Right lobe of liver (tissue), 6 donors: Measurements from ENCODE around the gene MAPKAP1. TPM values are rescaled to one million over a fixed set of nuclear protein-coding genes. Genes with fewer than 3 reads are reported as not detected.

Source experiments
- ATAC-seq, 4 donors: fragments of 200-7000 bp; cut with Tn5 transposase; one replicate each; pipeline ENCODE4 v1.9.1; 2020; ENCODE audit warnings: mild to moderate bottlenecking in 4 of 4, moderate library complexity in 4 of 4
- DNase-seq, 3 donors: peaks; one replicate each; pipeline ENCODE4 v3.0.0-alpha.2; 2020
- H3K27ac ChIP-seq, 3 donors: fragments of 200-600 bp; one replicate each; pipeline ENCODE4 v1.8.0; 2022
- H3K27me3 ChIP-seq, 2 donors: fragments of 200-600 bp; one replicate each; pipeline ENCODE4 v1.8.0; 2022
- H3K36me3 ChIP-seq, 4 donors: fragments of 200-600 bp; sonication (generic) in 1 of 4; one replicate each; pipeline versions ENCODE4 v1.5.1 to v1.8.0; 2017 to 2022; ENCODE audit warnings: control low read depth in 1 of 4
- H3K4me1 ChIP-seq, 4 donors: fragments of 200-600 bp; sonication (generic) in 1 of 4; one replicate each; pipeline versions ENCODE4 v1.5.1 to v1.8.0; 2017 to 2022; ENCODE audit warnings: control low read depth in 1 of 4
- H3K4me3 ChIP-seq, 3 donors: fragments of 200-600 bp; one replicate each; pipeline ENCODE4 v1.8.0; 2022
- H3K9me3 ChIP-seq, 4 donors: fragments of 200-600 bp; sonication (generic) in 1 of 4; one replicate each; pipeline versions ENCODE4 v1.5.1 to v1.8.0; 2017 to 2022; ENCODE audit warnings: control low read depth in 1 of 4
- CTCF ChIP-seq, 4 donors: fragments of 200-600 bp in 3 of 4; fragments of 450-650 bp in 1 of 4; IDR thresholded peaks; one replicate each; pipeline versions ENCODE4 v1.5.1 to v1.8.0; 2016 to 2022; ENCODE audit warnings: antibody characterized with exemption in 4 of 4, mild to moderate bottlenecking in 2 of 4
- POLR2A ChIP-seq: fragments of 450-650 bp; IDR thresholded peaks from one replicate; pipeline ENCODE4 v1.6.1; 2017; ENCODE audit warnings: antibody characterized with exemption, mild to moderate bottlenecking
- WGBS: methylation state at CpG from one replicate; pipeline ENCODE4 v1.1.6; 2018; ENCODE audit warnings: low coverage, low lambda C conversion rate; ENCODE audit not compliant: insufficient coverage; ENCODE audit errors: missing lambda C conversion rate; 5-methylcytosine and 5-hydroxymethylcytosine counted together
- intact Hi-C, 2 donors: fragments of 100-400 bp; cut with DNase I; formaldehyde crosslinking; loops; one replicate each; pipeline versions ENCODE4 v1.11.2 to v1.14.1; 2022
- total RNA-seq, 6 experiments: library from RNA; depleted of rRNA in 2 of 6; stranded (reverse); fragments of >200 nt in 2 of 6; fragmentation: NEBNext Ultra II Directional in 3 of 6; extraction: Animal tissue kit (Norgen Biotek cat#: 25700) in 3 of 6; gene quantifications; one replicate each; pipeline versions ENCODE4 v1.1.0 to v1.2.4, GENCODE V29; 2016 to 2023
- donor health status: DM: no; HTN: yes; CAD: no.
- donor health status: DM: no; HTN: no; CAD: no.
- donor health status: DM: no; HTN: no; CAD: no.
- donor health status: DM: no; HTN: yes; CAD: no.
- donor health status: DM: no; HTN: yes; CAD: no.

MAPKAP1 gene
- total RNA-seq, 6 experiments from 2014 or later = 29.6 to 53.2 (median 48.3) TPM

GRCh38 chr9:125549465-125549871 lies 157.5 kb downstream of the MAPKAP1 start:
- Histone ChIP-seq H3K9me3 (no peaks in the 10 kb centered on the region), H3K4me1 (peaks cover 0 to 40% (median 6%) of the 10 kb centered on the region in 4 donors), H3K27me3 (no peaks in the 10 kb centered on the region), H3K36me3 (no peaks in the 10 kb centered on the region), H3K27ac (peak overlapping the region in 2 of 3 donors; percentile 17 to 46), H3K4me3 (no peak overlapping the region)
- DNase-seq (peak in 1 of 3 donors; percentile 69), ATAC-seq (peak; percentile 44 to 72 (median 67))
- no peak for TF ChIP-seq CTCF (IDR thresholded peaks at IDR 0.05)
- TF ChIP-seq POLR2A = no peak
- intact Hi-C loops = no loop called here
- 28% methylated on average over 5 of the region's 7 CpGs for WGBS

GRCh38 chr9:125549039-125549438 lies 158.0 kb downstream of the MAPKAP1 start:
- DNase-seq (no peak), ATAC-seq (peak in 2 of 4 donors; percentile 8 to 37)
- intact Hi-C loops = no loop called here
- WGBS = 63% methylated on average over 3 of the region's 3 CpGs
- no peaks in the 10 kb centered on the region for H3K36me3 ChIP-seq
- TF ChIP-seq CTCF (IDR thresholded peaks at IDR 0.05) = no peak
- no peak for TF ChIP-seq POLR2A
- no peaks in the 10 kb centered on the region for H3K27me3 ChIP-seq
- H3K9me3 ChIP-seq = no peaks in the 10 kb centered on the region
- peak overlapping the region in 2 of 3 donors; percentile 3 to 46 for H3K27ac ChIP-seq
- H3K4me3 ChIP-seq = no peak overlapping the region
- H3K4me1 ChIP-seq = peaks cover 0 to 40% (median 6%) of the 10 kb centered on the region in 4 donors

GRCh38 chr9:125548141-125548540 lies 158.9 kb downstream of the MAPKAP1 start:
- DNase-seq (peak in 1 of 3 donors; percentile 27), ATAC-seq (peak; percentile 73 to 86 (median 81))
- Histone ChIP-seq H3K36me3 (no peaks in the 10 kb centered on the region), H3K27ac (peak overlapping the region in 1 of 3 donors; percentile 46), H3K9me3 (no peaks in the 10 kb centered on the region), H3K4me3 (no peak overlapping the region), H3K27me3 (no peaks in the 10 kb centered on the region), H3K4me1 (peaks cover 0 to 40% (median 6%) of the 10 kb centered on the region in 4 donors)
- WGBS = 37% methylated on average over 5 of the region's 5 CpGs
- intact Hi-C loops = no loop called here
- TF ChIP-seq CTCF (IDR thresholded peaks at IDR 0.05) (no peak), POLR2A (no peak)

- peaks cover 0 to 40% (median 6%) of the 10 kb centered on the region in 4 donors for H3K4me1 ChIP-seq
- TF ChIP-seq CTCF (IDR thresholded peaks at IDR 0.05) (no peak), POLR2A (no peak)
- no peaks in the 10 kb centered on the region for H3K36me3 ChIP-seq
- no peaks in the 10 kb centered on the region for H3K9me3 ChIP-seq
- ATAC-seq = no peak
- H3K4me3 ChIP-seq = no peak overlapping the region
- DNase-seq = no peak
- H3K27ac ChIP-seq = no peak overlapping the region
- H3K27me3 ChIP-seq = no peaks in the 10 kb centered on the region
- 82% methylated on average over 2 of the region's 7 CpGs for WGBS
- intact Hi-C loops = no loop called here
Measured at GRCh38 chr9:125547368-125547767, 159.6 kb downstream of the MAPKAP1 start.

GRCh38 chr9:125545845-125546244 lies 161.2 kb downstream of the MAPKAP1 start:
- no peak for TF ChIP-seq CTCF (IDR thresholded peaks at IDR 0.05)
- no peak for TF ChIP-seq POLR2A
- intact Hi-C loops = no loop called here
- WGBS = 95% methylated on average over 13 of the region's 13 CpGs
- DNase-seq = no peak
- no peaks in the 10 kb centered on the region for H3K9me3 ChIP-seq
- ATAC-seq = no peak
- no peaks in the 10 kb centered on the region for H3K36me3 ChIP-seq
- H3K4me3 ChIP-seq = no peak overlapping the region
- H3K4me1 ChIP-seq = peaks cover 0 to 41% (median 6%) of the 10 kb centered on the region in 4 donors
- no peak overlapping the region for H3K27ac ChIP-seq
- H3K27me3 ChIP-seq = no peaks in the 10 kb centered on the region
